Measurements from ENCODE around the gene MAGEA9B.
"Not testable (repeated sequence)": the region's sequence is repeated elsewhere in the genome, so short reads cannot be mapped to it uniquely, and the experiment has no call there.

Gene MAGEA9B

GRCh38 chrX:149595943-149596342 is 8.7 kb upstream of the MAGEA9B start:
- H3K4me1 ChIP-seq (ENCODE audit: insufficient read depth, low read length, poor library complexity, severe bottlenecking); H3K9ac ChIP-seq (ENCODE audit: low read depth, low read length, poor library complexity, severe bottlenecking); H3K79me2 ChIP-seq (ENCODE audit: insufficient read depth, low read length); H4K20me1 ChIP-seq (ENCODE audit: insufficient read depth, low read length, poor library complexity, severe bottlenecking); H2AFZ ChIP-seq (ENCODE audit: low read length); H3K9me2 ChIP-seq (replicated peaks; ENCODE audit: low read depth, low read length); H3F3A ChIP-seq (ENCODE audit: low read depth); H3K27me3 ChIP-seq (ENCODE audit: insufficient read depth, low read length, poor library complexity, severe bottlenecking); H3K4me2 ChIP-seq (ENCODE audit: low read depth, low read length, poor library complexity, severe bottlenecking); H3K36me3 ChIP-seq (ENCODE audit: insufficient read depth, low read length); H3K4me3 ChIP-seq (ENCODE audit: low read length, poor library complexity, severe bottlenecking); H3K9me3 ChIP-seq (ENCODE audit: insufficient read depth, low read depth, low read length): not testable (repeated sequence)

DNA sequence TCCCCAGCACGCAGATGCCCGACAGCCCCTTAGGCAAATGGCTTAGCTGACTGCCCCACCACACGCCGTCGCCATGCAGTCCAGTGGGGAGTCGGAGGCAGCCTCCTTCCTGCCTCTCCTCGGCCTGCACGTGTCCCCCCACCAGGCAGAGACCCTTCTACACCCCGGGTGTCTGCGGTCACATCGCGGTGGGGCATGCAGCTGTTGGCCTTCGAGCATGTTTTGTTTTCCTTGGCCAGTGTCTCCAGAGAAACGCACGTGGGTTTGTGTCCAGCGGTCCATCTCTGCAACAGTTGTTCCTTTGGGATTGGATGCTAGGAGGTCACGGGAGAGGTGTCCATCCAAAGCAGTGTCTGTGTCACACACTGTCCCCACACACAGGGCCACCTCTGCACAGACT is 8.0 kb upstream of the MAGEA9B start, which contains the start of gene HSFX2:
Gene HSFX2, minus strand, starts transcription at position 101 of the 400 bp plus-strand sequence. CDS start 614 bp downstream, outside the sequence.
- not testable (repeated sequence) for H3K79me2 ChIP-seq (ENCODE audit: insufficient read depth, low read length); H3K4me3 ChIP-seq (ENCODE audit: low read length, poor library complexity, severe bottlenecking); H3K9me2 ChIP-seq (replicated peaks; ENCODE audit: low read depth, low read length); H3K36me3 ChIP-seq (ENCODE audit: insufficient read depth, low read length); H3K4me2 ChIP-seq (ENCODE audit: low read depth, low read length, poor library complexity, severe bottlenecking); H3K9me3 ChIP-seq (ENCODE audit: insufficient read depth, low read depth, low read length); H2AFZ ChIP-seq (ENCODE audit: low read length); H3K27me3 ChIP-seq (ENCODE audit: insufficient read depth, low read length, poor library complexity, severe bottlenecking); H4K20me1 ChIP-seq (ENCODE audit: insufficient read depth, low read length, poor library complexity, severe bottlenecking); H3K9ac ChIP-seq (ENCODE audit: low read depth, low read length, poor library complexity, severe bottlenecking); H3K4me1 ChIP-seq (ENCODE audit: insufficient read depth, low read length, poor library complexity, severe bottlenecking); H3F3A ChIP-seq (ENCODE audit: low read depth)

DNA sequence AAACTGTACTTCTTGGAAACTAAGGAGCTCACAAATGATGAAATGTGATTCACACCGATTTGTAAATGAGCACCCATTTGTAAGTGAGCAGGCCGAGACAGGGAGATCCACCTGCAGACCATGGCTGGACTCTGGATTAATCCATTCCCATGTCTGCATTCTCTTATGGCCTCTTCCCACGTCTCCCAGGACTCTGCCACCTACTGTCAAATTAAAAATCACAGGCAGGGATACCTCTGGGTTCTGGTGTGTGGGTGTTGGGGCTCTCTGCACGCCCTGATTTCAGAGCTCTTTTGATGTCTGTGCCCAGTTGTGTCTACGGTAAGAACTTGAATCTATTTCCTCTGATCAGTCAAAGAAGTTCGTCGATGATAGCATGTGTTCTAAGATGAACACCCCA is 3.7 kb upstream of the MAGEA9B start:
- not testable (repeated sequence) for H3K79me2 ChIP-seq (ENCODE audit: insufficient read depth, low read length); H3K9me3 ChIP-seq (ENCODE audit: insufficient read depth, low read depth, low read length); H3K36me3 ChIP-seq (ENCODE audit: insufficient read depth, low read length); H3K9me2 ChIP-seq (replicated peaks; ENCODE audit: low read depth, low read length); H3K4me1 ChIP-seq (ENCODE audit: insufficient read depth, low read length, poor library complexity, severe bottlenecking); H3K4me3 ChIP-seq (ENCODE audit: low read length, poor library complexity, severe bottlenecking); H3F3A ChIP-seq (ENCODE audit: low read depth); H4K20me1 ChIP-seq (ENCODE audit: insufficient read depth, low read length, poor library complexity, severe bottlenecking); H3K4me2 ChIP-seq (ENCODE audit: low read depth, low read length, poor library complexity, severe bottlenecking); H2AFZ ChIP-seq (ENCODE audit: low read length); H3K27me3 ChIP-seq (ENCODE audit: insufficient read depth, low read length, poor library complexity, severe bottlenecking); H3K9ac ChIP-seq (ENCODE audit: low read depth, low read length, poor library complexity, severe bottlenecking)

GRCh38 chrX:149585631-149586030 is 1.6 kb downstream of the MAGEA9B start:
- H3K4me3 ChIP-seq (ENCODE audit: low read length, poor library complexity, severe bottlenecking); H2AFZ ChIP-seq (ENCODE audit: low read length); H3K79me2 ChIP-seq (ENCODE audit: insufficient read depth, low read length); H3K9ac ChIP-seq (ENCODE audit: low read depth, low read length, poor library complexity, severe bottlenecking); H3F3A ChIP-seq (ENCODE audit: low read depth); H3K4me2 ChIP-seq (ENCODE audit: low read depth, low read length, poor library complexity, severe bottlenecking); H3K4me1 ChIP-seq (ENCODE audit: insufficient read depth, low read length, poor library complexity, severe bottlenecking); H3K36me3 ChIP-seq (ENCODE audit: insufficient read depth, low read length); H3K9me2 ChIP-seq (replicated peaks; ENCODE audit: low read depth, low read length); H4K20me1 ChIP-seq (ENCODE audit: insufficient read depth, low read length, poor library complexity, severe bottlenecking); H3K9me3 ChIP-seq (ENCODE audit: insufficient read depth, low read depth, low read length); H3K27me3 ChIP-seq (ENCODE audit: insufficient read depth, low read length, poor library complexity, severe bottlenecking): not testable (repeated sequence)

- H2AFZ ChIP-seq (ENCODE audit: low read length); H3K4me2 ChIP-seq (ENCODE audit: low read depth, low read length, poor library complexity, severe bottlenecking); H3K9me2 ChIP-seq (replicated peaks; ENCODE audit: low read depth, low read length); H3K9me3 ChIP-seq (ENCODE audit: insufficient read depth, low read depth, low read length); H3K79me2 ChIP-seq (ENCODE audit: insufficient read depth, low read length); H3F3A ChIP-seq (ENCODE audit: low read depth); H3K4me1 ChIP-seq (ENCODE audit: insufficient read depth, low read length, poor library complexity, severe bottlenecking); H3K4me3 ChIP-seq (ENCODE audit: low read length, poor library complexity, severe bottlenecking); H3K27me3 ChIP-seq (ENCODE audit: insufficient read depth, low read length, poor library complexity, severe bottlenecking); H4K20me1 ChIP-seq (ENCODE audit: insufficient read depth, low read length, poor library complexity, severe bottlenecking); H3K9ac ChIP-seq (ENCODE audit: low read depth, low read length, poor library complexity, severe bottlenecking); H3K36me3 ChIP-seq (ENCODE audit: insufficient read depth, low read length): not testable (repeated sequence)
Measured at GRCh38 chrX:149573456-149573855, 13.8 kb downstream of the MAGEA9B start.

Data from Loucy (cell line).